SK-N-MC (cell line): Measurements from ENCODE around the gene JDP2.
A peak's percentile ranks its signal among the peaks of the same experiment; 100 is the strongest.

Experiments used
- DNase-seq: peaks from one replicate; pipeline ENCODE4 v3.0.0-alpha.2; 2011; ENCODE audit warnings: low read depth, low spot score
- H3K27ac ChIP-seq: fragments of 200-600 bp; sonication (generic); 2 replicates; pipeline ENCODE4 v1.5.1; 2016; ENCODE audit warnings: mixed run types
- H3K36me3 ChIP-seq: fragments of 200-600 bp; sonication (generic); 2 replicates; pipeline ENCODE4 v1.6.1; 2017; ENCODE audit warnings: antibody characterized with exemption, low read length, mixed read lengths; ENCODE audit not compliant: insufficient read depth
- H3K4me3 ChIP-seq: fragments of 200-600 bp; sonication (generic); 2 replicates; pipeline ENCODE4 v1.5.1; 2016
- H3K9ac ChIP-seq: fragments of 200-600 bp; sonication (generic); 2 replicates; pipeline ENCODE4 v1.8.0; 2017; ENCODE audit warnings: mixed run types, mixed read lengths; ENCODE audit not compliant: insufficient read length
- H3K9me3 ChIP-seq: fragments of 200-600 bp; sonication (generic); 2 replicates; pipeline ENCODE4 v1.6.1; 2017; ENCODE audit warnings: low read depth, mild to moderate bottlenecking, antibody characterized with exemption, low read length, moderate library complexity, mixed read lengths
- EZH2 ChIP-seq: fragments of 200-600 bp; sonication (generic); IDR thresholded peaks from one replicate; pipeline ENCODE4 v1.6.1; 2017; ENCODE audit warnings: antibody characterized with exemption
- FOXP2 ChIP-seq: optimal IDR thresholded peaks from 2 replicates; pipeline ENCODE3; 2011; ENCODE audit warnings: mild to moderate bottlenecking, moderate library complexity; ENCODE audit not compliant: insufficient read depth; ENCODE audit errors: extremely low read length, control extremely low read depth
- POLR2AphosphoS5 ChIP-seq: IDR thresholded peaks from 2 replicates; pipeline ENCODE4 v1.6.1; 2012; ENCODE audit warnings: mild to moderate bottlenecking, low read depth, low read length, borderline replicate concordance

JDP2 gene

DNA sequence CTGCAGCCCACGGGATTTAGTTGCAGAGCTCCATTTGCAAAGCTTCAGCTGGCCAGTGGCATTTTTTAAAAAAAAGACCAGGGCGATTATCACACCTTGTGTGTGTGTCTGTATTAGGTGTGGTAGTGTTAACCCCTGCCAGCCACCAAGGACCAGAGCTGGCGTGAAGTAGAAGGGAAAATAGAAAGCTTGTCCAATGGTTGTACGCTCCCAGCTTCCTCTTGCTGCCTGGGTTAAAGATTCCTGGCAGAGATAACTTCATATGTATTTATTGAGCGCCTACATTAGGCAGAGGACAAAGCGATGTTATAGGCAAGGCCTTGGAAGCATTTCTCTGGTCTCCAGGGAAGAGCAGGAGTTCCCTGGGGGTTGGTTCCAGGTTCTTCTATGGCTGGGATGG, 3.2 kb downstream of the JDP2 start:
- DNase-seq: no peak
- Histone ChIP-seq H3K27ac (no peak overlapping the region; the same call in 1 of the 2 replicates), H3K4me3 (peak overlapping the region; percentile 90; the same call in 1 of the 2 replicates), H3K9ac (no peak overlapping the region), H3K9me3 (no peaks in the 10 kb centered on the region), H3K36me3 (peaks cover 42% of the 10 kb centered on the region; the same call in 1 of the 2 replicates)
- TF ChIP-seq EZH2 (no peak), FOXP2 (no peak)

DNA sequence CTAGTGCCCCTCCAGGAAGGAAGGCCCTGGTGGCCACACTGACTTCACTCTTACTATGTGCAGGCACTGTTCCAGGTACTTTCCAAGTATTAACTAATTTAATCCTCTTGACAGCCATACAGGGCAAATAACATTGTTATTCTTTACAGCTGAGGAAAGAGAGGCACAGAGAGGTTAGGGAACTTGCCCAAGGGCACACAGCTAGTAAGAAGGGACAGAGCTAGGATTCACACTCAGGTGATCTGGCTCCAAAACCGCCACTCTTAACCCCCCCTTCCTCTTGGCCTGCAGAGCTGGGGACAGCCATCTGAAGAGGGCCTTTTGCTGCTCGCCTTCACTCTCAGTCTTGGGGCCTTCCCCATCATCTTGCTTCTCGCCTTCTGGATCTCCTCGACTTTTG, 4.0 kb downstream of the JDP2 start:
- TF ChIP-seq POLR2AphosphoS5 (no peak), EZH2 (no peak), FOXP2 (no peak)
- Histone ChIP-seq H3K9ac (no peak overlapping the region), H3K9me3 (no peaks in the 10 kb centered on the region), H3K27ac (no peak overlapping the region), H3K4me3 (no peak overlapping the region), H3K36me3 (peaks cover 50% of the 10 kb centered on the region; the same call in 1 of the 2 replicates)
- no peak for DNase-seq

DNA sequence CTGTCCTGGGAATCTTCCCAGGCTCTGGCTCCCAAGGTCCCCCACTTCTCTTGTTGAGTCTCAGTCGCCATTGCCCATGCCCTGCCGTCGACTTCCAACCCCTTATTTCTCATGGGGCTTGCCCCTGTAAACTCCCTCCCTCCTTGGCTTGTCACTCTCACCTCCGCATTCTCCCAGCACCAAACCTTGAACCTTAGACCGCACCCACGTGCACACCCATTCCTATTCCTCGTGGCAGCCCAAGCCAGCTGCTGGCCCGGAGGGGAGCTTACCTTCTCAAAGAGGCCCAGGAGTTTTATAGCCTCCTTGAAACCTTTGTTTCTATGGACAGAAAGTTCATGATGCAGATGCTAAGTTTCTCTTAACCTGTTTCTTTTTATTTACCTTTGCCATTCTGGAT, 4.6 kb downstream of the JDP2 start:
- no peaks in the 10 kb centered on the region for H3K9me3 ChIP-seq
- DNase-seq: no peak
- no peak for TF ChIP-seq EZH2
- no peak for TF ChIP-seq FOXP2
- no peak for TF ChIP-seq POLR2AphosphoS5
- H3K9ac ChIP-seq: no peak overlapping the region
- H3K27ac ChIP-seq: no peak overlapping the region
- H3K4me3 ChIP-seq: no peak overlapping the region
- H3K36me3 ChIP-seq: peaks cover 53% of the 10 kb centered on the region; the same call in 1 of the 2 replicates

DNA sequence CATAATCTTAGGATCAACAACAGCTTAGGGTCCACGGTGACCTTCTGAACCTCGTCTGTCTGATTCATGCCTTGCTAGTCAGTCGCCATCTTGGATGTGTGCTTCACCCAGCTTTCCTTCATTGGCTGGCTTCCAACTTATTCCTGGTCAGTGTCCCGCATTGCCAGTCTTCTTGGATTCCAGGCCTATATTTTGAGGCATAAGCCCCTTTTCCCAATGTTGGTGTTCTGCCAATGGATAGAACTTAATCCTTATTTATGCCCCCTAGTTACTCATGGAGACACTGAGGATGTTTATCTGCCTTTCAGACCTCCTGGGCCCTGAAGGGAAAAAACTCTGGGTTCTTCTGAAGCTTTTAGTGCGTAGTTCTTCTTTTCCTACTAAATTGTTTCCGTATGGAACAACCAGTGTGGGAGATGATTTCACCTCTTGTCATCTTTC, 5.8 kb downstream of the JDP2 start:
- H3K27ac ChIP-seq: peak overlapping the region; percentile 1; the same call in 1 of the 2 replicates
- H3K4me3 ChIP-seq: no peak overlapping the region
- no peak for TF ChIP-seq EZH2
- TF ChIP-seq POLR2AphosphoS5: no peak
- TF ChIP-seq FOXP2: no peak
- H3K36me3 ChIP-seq: peaks cover 66% of the 10 kb centered on the region; the same call in 1 of the 2 replicates
- no peak overlapping the region for H3K9ac ChIP-seq
- no peaks in the 10 kb centered on the region for H3K9me3 ChIP-seq
- no peak for DNase-seq

DNA sequence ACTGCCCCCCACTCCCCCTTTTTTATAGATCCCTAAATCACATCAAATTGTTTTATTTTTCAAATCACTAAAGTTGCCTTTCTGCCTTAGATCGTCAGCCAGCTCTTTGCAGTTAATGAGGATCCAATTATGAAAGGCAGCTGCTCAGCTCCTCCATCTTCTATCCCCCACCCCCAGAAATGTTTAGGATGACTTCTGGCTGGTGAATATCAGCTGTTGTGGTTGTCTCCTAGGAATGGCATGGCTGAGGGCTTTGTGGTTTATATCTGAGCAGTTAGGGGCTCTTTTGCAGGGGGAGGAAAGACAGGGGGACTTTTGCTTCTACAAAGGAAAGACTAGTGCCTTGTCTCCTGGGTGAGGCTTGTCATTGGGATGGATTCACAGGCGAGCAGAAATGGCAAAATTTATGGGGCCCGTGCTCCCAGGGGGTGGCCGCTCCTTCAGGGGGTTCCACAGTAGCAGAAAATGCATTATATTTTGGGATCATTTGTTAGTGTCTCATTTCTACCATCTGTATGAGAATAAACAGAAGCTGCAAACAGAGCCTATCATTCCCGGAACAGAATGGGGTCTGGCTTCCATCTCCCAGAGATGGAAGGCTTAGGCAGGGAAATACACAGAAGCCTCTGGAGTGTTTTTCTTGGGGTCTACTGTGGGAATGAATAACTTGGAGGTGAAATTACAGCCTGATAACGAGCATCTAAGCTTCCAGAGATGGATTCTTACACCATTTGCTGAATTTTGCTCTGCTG, 6.5 kb downstream of the JDP2 start:
- no peak overlapping the region for H3K4me3 ChIP-seq
- H3K27ac ChIP-seq: peak overlapping the region; percentile 1; the same call in 1 of the 2 replicates
- no peaks in the 10 kb centered on the region for H3K9me3 ChIP-seq
- no peak for DNase-seq
- no peak overlapping the region for H3K9ac ChIP-seq
- TF ChIP-seq FOXP2 (no peak), POLR2AphosphoS5 (no peak), EZH2 (no peak)
- peaks cover 72% of the 10 kb centered on the region; the same call in 1 of the 2 replicates for H3K36me3 ChIP-seq

DNA sequence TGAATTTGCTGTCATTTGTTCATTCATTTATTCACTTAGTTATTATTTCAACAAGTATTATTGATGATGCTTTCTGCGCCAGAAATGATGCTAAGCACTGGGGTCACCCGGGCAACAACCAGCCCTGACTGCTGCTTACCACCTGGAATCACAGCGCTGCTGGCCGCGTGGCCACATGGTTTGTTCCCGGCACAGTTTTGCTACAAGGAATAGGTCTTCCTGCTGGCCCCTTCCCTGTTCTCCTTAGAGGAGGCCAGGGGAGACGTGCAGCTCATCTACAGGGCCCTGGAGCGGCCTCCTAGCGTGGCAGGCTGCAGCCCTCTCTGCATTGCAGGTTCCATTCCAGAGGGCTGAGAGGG, 7.0 kb downstream of the JDP2 start:
- TF ChIP-seq POLR2AphosphoS5: no peak
- TF ChIP-seq EZH2: no peak
- no peak for TF ChIP-seq FOXP2
- Histone ChIP-seq H3K9me3 (no peaks in the 10 kb centered on the region), H3K4me3 (no peak overlapping the region), H3K9ac (no peak overlapping the region), H3K36me3 (peaks cover 77% of the 10 kb centered on the region; the same call in 1 of the 2 replicates), H3K27ac (no peak overlapping the region)
- DNase-seq: no peak

DNA sequence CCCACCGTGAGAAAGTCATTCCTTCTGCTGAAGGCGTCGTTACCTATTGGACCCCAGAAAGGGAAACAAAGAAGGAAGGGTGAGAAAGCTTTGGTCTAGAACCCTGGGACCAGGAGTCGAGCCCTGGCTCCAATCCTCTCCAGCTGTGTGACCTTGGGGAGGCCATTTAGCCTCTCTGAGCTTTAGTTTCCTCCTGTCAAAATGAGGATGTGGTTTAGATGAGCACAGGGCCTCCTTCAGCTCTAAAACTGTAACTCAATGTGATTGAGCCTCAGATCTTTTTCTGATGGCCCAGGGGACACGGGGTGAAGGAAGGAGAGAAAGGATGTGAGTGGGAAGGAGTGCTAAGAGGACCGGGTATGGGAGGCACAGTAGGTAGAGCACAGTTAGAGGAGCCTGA, 7.7 kb downstream of the JDP2 start:
- no peak overlapping the region for H3K27ac ChIP-seq
- DNase-seq: no peak
- H3K4me3 ChIP-seq: no peak overlapping the region
- no peak overlapping the region for H3K9ac ChIP-seq
- H3K36me3 ChIP-seq: peaks cover 83% of the 10 kb centered on the region; the same call in 1 of the 2 replicates
- no peaks in the 10 kb centered on the region for H3K9me3 ChIP-seq
- TF ChIP-seq POLR2AphosphoS5 (no peak), FOXP2 (no peak), EZH2 (no peak)

DNA sequence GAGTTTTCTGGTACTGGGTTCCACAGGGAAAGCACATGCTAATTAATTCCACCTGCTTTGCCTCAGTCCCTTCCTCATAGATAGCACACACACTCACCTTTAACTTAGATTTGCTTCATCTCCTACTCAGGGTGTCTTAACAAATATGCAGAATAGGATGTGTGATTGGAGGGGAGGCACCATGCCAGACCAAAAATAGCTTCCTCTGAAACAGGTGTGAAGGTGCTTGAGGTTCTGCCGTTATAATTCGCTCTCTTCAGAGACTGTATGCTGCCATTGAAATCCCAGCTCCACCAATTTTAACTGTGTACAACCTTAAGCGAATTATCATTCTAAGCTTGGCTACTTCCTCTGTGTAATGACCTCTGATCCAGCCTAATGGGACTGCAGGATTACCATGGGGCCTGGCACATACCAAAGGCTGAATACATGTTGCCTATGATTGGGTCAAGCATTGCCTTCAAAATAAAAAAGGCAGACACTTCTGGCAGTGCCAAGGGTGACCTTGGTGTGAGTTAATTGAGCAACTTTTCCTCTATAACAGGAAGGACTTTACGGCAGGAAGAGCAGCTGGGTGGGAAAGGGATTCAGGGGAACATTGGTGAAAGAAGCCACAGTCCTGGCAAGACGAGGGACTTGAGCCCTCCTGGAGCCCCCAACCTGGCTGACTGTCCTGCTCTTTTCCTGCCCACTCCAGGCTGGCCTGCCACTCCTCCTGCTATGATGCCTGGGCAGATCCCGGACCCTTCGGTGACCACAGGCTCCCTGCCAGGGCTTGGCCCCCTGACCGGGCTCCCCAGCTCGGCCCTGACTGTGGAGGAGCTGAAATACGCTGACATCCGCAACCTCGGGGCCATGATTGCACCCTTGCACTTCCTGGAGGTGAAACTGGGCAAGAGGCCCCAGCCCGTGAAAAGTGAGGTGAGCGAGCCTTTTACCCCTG, 9.7 kb downstream of the JDP2 start:
- H3K9me3 ChIP-seq: no peaks in the 10 kb centered on the region
- TF ChIP-seq FOXP2 (no peak), POLR2AphosphoS5 (no peak), EZH2 (no peak)
- H3K27ac ChIP-seq: no peak overlapping the region
- DNase-seq: no peak
- no peak overlapping the region for H3K4me3 ChIP-seq
- H3K36me3 ChIP-seq: peaks cover 91% of the 10 kb centered on the region; the same call in 1 of the 2 replicates
- H3K9ac ChIP-seq: no peak overlapping the region

DNA sequence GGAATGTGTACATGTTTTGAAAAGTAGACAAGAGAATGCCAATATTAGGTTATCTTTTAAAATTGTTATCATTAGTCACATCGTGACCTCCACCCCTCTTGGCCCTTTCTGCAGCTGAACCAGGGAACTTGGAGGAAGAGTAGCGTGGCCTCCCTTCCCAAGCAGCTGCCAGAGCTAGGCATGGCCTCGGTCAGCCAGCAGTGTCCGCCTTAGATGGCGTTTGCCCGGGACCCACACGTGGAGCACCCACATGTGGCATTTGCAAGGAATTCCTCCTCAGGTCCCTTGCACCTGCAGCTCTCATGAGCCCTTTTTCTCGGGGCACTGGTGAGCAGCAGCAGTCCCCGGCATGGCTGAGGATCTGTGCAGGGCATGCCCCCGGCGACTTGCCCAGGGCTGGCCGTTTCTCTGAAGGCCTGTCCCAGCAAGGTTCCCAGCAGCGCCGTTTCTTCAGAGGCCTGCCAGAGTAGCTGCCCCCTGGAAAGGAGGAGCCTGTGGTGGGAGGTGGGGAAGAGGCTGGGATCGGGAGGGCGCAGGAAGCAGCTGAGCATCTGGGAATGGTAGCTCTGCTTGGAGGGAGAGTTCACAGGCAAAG, 10.8 kb downstream of the JDP2 start:
- no peak overlapping the region for H3K27ac ChIP-seq
- DNase-seq: no peak
- TF ChIP-seq EZH2 (no peak), POLR2AphosphoS5 (no peak), FOXP2 (no peak)
- no peaks in the 10 kb centered on the region for H3K9me3 ChIP-seq
- H3K9ac ChIP-seq: no peak overlapping the region
- H3K4me3 ChIP-seq: no peak overlapping the region
- peaks cover 92% of the 10 kb centered on the region; the same call in 1 of the 2 replicates for H3K36me3 ChIP-seq
